Panc1 (cell line): Measurements from ENCODE around the gene CEL. TPM values are rescaled to one million over a fixed set of nuclear protein-coding genes. Genes with fewer than 3 reads are reported as not detected.

Experiments
- ATAC-seq: fragments of 200-7000 bp; cut with Tn5 transposase; 2 replicates; pipeline ENCODE4 v1.9.1; 2020; ENCODE audit warnings: mild to moderate bottlenecking, moderate library complexity
- BruUV-seq: library from RNA; stranded (reverse); fragments of 400-500 nt; replicated peaks from 2 replicates; lab custom pipeline; 2021; lab: Mats Ljungman, UMichigan
- CTCF ChIA-PET: fragments of 300-600 bp; sonication (Branson Sonifier 250); formaldehyde crosslinking; loops from one replicate; lab custom pipeline; 2022; ENCODE audit warnings: antibody characterized with exemption; lab: Charles Lee
- POLR2A ChIA-PET: fragments of 300-600 bp; sonication (Branson Sonifier 250); formaldehyde crosslinking; loops from one replicate; lab custom pipeline; 2022; ENCODE audit warnings: antibody characterized with exemption; lab: Charles Lee
- DNase-seq: peaks from one replicate; pipeline ENCODE4 v3.0.0-alpha.2; 2010; ENCODE audit warnings: low read depth, low spot score
- H3K27ac ChIP-seq: 2 replicates; pipeline ENCODE4 v1.5.1; 2011; ENCODE audit warnings: mild to moderate bottlenecking, low read length, inconsistent platforms
- H3K27me3 ChIP-seq: fragments of 200-500 bp; sonication (Bioruptor generic); 2 replicates; pipeline ENCODE4 v1.6.0; 2014; ENCODE audit warnings: low read length, inconsistent platforms; ENCODE audit not compliant: control insufficient read depth, insufficient read depth
- H3K36me3 ChIP-seq: fragments of 200-500 bp; sonication (Bioruptor generic); 2 replicates; pipeline ENCODE4 v1.5.1; 2014; ENCODE audit warnings: inconsistent platforms, mild to moderate bottlenecking, low read length, moderate library complexity; ENCODE audit not compliant: control insufficient read depth, insufficient read depth
- H3K4me1 ChIP-seq: 2 replicates; pipeline ENCODE4 v1.5.1; 2011; ENCODE audit warnings: inconsistent platforms, mild to moderate bottlenecking, low read length, moderate library complexity; ENCODE audit not compliant: control insufficient read depth, insufficient read depth
- H3K4me3 ChIP-seq, 2 experiments: 2 replicates each; pipeline ENCODE4 v1.5.1; 2011 to 2012; ENCODE audit warnings: low read depth in 2 of 2, low read length in 2 of 2, mild to moderate bottlenecking in 2 of 2, inconsistent platforms in 1 of 2, moderate library complexity in 1 of 2
- H3K9me3 ChIP-seq: fragments of 200-500 bp; sonication (Bioruptor generic); 2 replicates; pipeline ENCODE4 v1.5.1; 2014; ENCODE audit warnings: low read depth, mild to moderate bottlenecking, inconsistent platforms, low read length, moderate library complexity; ENCODE audit not compliant: control insufficient read depth, insufficient read depth
- CTCF ChIP-seq: fragments of 450-650 bp; IDR thresholded peaks from 2 replicates; pipeline ENCODE4 v1.5.1; 2017; ENCODE audit warnings: mild to moderate bottlenecking
- POLR2AphosphoS5 ChIP-seq: IDR thresholded peaks from 2 replicates; pipeline ENCODE4 v1.6.1; 2012; ENCODE audit warnings: mild to moderate bottlenecking, low read depth, low read length, moderate library complexity
- REST ChIP-seq, 2 experiments: IDR thresholded peaks; 2 replicates each; pipeline ENCODE4 v1.6.1; 2011 to 2012; ENCODE audit warnings: low read depth in 2 of 2, control low read depth in 1 of 2, low read length in 1 of 2, mild to moderate bottlenecking in 1 of 2, moderate library complexity in 1 of 2; ENCODE audit not compliant: insufficient read depth in 1 of 2
- SIN3A ChIP-seq: IDR thresholded peaks from 2 replicates; pipeline ENCODE4 v1.6.1; 2012; ENCODE audit warnings: low read depth, mild to moderate bottlenecking, low read length, moderate library complexity, borderline replicate concordance; ENCODE audit not compliant: insufficient read depth
- TCF7L2 ChIP-seq: IDR thresholded peaks from 2 replicates; pipeline ENCODE4 v1.6.1; 2011; ENCODE audit warnings: mild to moderate bottlenecking, low read depth, low read length, inconsistent platforms
- in situ Hi-C: cut with HindIII; loops from 2 replicates; pipeline ENCODE4 v1.10.0; 2016; ENCODE audit warnings: low sequenced_read_pairs, low pct_unique_long_range_greater_than_20kb
- intact Hi-C: fragments of 100-400 bp; cut with micrococcal nuclease; formaldehyde crosslinking; loops from one replicate; pipeline ENCODE4 v1.10.0; 2022; ENCODE audit not compliant: unreplicated experiment
- total RNA-seq: library from RNA; stranded (reverse); gene quantifications from one replicate; pipeline ENCODE4 v1.2.1, GENCODE V29; 2021; ENCODE audit not compliant: unreplicated experiment

The CEL gene
- total RNA-seq, 1 experiment from 2014 or later, result 4.3 TPM

GRCh38 chr9:133029994-133030316 lies 31.8 kb upstream of the CEL start:
- POLR2A ChIA-PET, result no interaction called here
- no peaks in the 10 kb centered on the region for H3K9me3 ChIP-seq
- intact Hi-C loops, result no loop called here
- H3K27me3 ChIP-seq, result no peaks in the 10 kb centered on the region
- peak overlapping the region; percentile 79 to 87 for H3K4me3 ChIP-seq
- TSS peak; percentile 99 for BruUV-seq
- peak overlapping the region; percentile 85 for H3K27ac ChIP-seq
- ATAC-seq (peak; percentile 38), DNase-seq (no peak)
- CTCF ChIA-PET, result interaction anchor here (0.6 kb wide), 2 partner anchors 69 to 497 kb away, joined by 4 read pairs; no protein-coding TSS in a partner anchor
- in situ Hi-C loops, result no loop called here
- no peaks in the 10 kb centered on the region; the same call in 1 of the 2 replicates for H3K4me1 ChIP-seq
- TF ChIP-seq POLR2AphosphoS5, result no peak
- TF ChIP-seq REST (IDR thresholded peaks at IDR 0.05; ENCODE audit: insufficient read depth in 1 of 2, low read depth in 2 of 2, low read length in 1 of 2), result no peak
- TF ChIP-seq SIN3A, result no peak
- TF ChIP-seq TCF7L2, result no peak
- TF ChIP-seq CTCF, result no peak
- no peaks in the 10 kb centered on the region; the same call in 1 of the 2 replicates for H3K36me3 ChIP-seq

GRCh38 chr9:133030317-133031129 lies 31.3 kb upstream of the CEL start, which contains the start of gene GTF3C5:
Gene GTF3C5 (plus strand): TSS chr9:133030997. CDS start chr9:133031012, 15 bp downstream.
- POLR2A ChIA-PET, result interaction anchor here (0.6 kb wide), 1 partner anchor 408 kb away, joined by 4 read pairs; no protein-coding TSS in a partner anchor
- ATAC-seq (peak; percentile 98), DNase-seq (peak; percentile 94)
- BruUV-seq, result TSS peak; percentile 86
- in situ Hi-C loops, result no loop called here
- peak within 1 kb of the TSS; percentile 86 for H3K27ac ChIP-seq
- H3K4me1 ChIP-seq, result no peaks in the 10 kb centered on the region; the same call in 1 of the 2 replicates
- CTCF ChIA-PET, result interaction anchor here (0.5 to 0.6 kb wide), 3 partner anchors 68 to 497 kb away, joined by 4 to 6 read pairs (median 4); partner anchors contain the start of gene CACFD1
- H3K27me3 ChIP-seq, result no peaks in the 10 kb centered on the region
- intact Hi-C loops, result no loop called here
- peak within 1 kb of the TSS; percentile 79 to 87 for H3K4me3 ChIP-seq
- no peaks in the 10 kb centered on the region; the same call in 1 of the 2 replicates for H3K36me3 ChIP-seq
- no peak for TF ChIP-seq REST (IDR thresholded peaks at IDR 0.05; ENCODE audit: insufficient read depth in 1 of 2, low read depth in 2 of 2, low read length in 1 of 2)
- peak; percentile 67; the same call in 1 of the 2 replicates for TF ChIP-seq SIN3A
- peak; percentile 77 for TF ChIP-seq POLR2AphosphoS5
- no peak for TF ChIP-seq TCF7L2
- no peaks in the 10 kb centered on the region for H3K9me3 ChIP-seq
